T follicular helper cell (primary cell): ENCODE measurements around the gene FLRT3.

Experiments
- DNase-seq: peaks from one replicate; pipeline ENCODE4 v3.0.0-alpha.2; 2020; ENCODE audit warnings: low read depth

FLRT3 gene

GRCh38 chr20:14319704-14320103, 17.7 kb downstream of the FLRT3 start:
- DNase-seq = no peak

- DNase-seq = no peak
These were observed 23.9 kb downstream of the FLRT3 start for GRCh38 chr20:14313341-14314020.

GRCh38 chr20:14312001-14312400, 25.4 kb downstream of the FLRT3 start:
- DNase-seq = no peak

- DNase-seq = no peak
These were observed 26.3 kb downstream of the FLRT3 start for GRCh38 chr20:14310977-14311627.

GRCh38 chr20:14307956-14308355, 29.5 kb downstream of the FLRT3 start:
- DNase-seq = no peak

GRCh38 chr20:14304472-14304871, 32.9 kb downstream of the FLRT3 start:
- no peak for DNase-seq

GRCh38 chr20:14303651-14304050, 33.8 kb downstream of the FLRT3 start:
- no peak for DNase-seq

- DNase-seq = no peak
These were observed 34.3 kb downstream of the FLRT3 start for GRCh38 chr20:14303106-14303505.

- DNase-seq = no peak
These were observed 37.6 kb downstream of the FLRT3 start for GRCh38 chr20:14299831-14300230.

GRCh38 chr20:14295770-14296309, 41.6 kb downstream of the FLRT3 start:
- no peak for DNase-seq

- DNase-seq = no peak
These were observed 42.2 kb downstream of the FLRT3 start for GRCh38 chr20:14295238-14295637.

GRCh38 chr20:14291502-14291901, 45.9 kb downstream of the FLRT3 start:
- DNase-seq = no peak

GRCh38 chr20:14288341-14289330, 48.8 kb downstream of the FLRT3 start:
- no peak for DNase-seq

- DNase-seq = no peak
These were observed 53.0 kb downstream of the FLRT3 start for GRCh38 chr20:14284443-14284842.

GRCh38 chr20:14282140-14282539, 55.3 kb downstream of the FLRT3 start:
- DNase-seq = no peak
